GM12892 (cell line): Measurements from ENCODE around the gene RNF4.

Source experiments
- POLR2A ChIP-seq: IDR thresholded peaks from 2 replicates; pipeline ENCODE4 v1.6.1; 2011; ENCODE audit warnings: low read depth, low read length, control low read depth
- POLR2AphosphoS5 ChIP-seq: IDR thresholded peaks from 2 replicates; pipeline ENCODE4 v1.6.1; 2011; ENCODE audit warnings: low read depth, low read length, control low read depth
- TAF1 ChIP-seq: IDR thresholded peaks from 2 replicates; pipeline ENCODE4 v1.6.1; 2011; ENCODE audit warnings: low read depth, mild to moderate bottlenecking, control low read depth, low read length, borderline replicate concordance

DNA sequence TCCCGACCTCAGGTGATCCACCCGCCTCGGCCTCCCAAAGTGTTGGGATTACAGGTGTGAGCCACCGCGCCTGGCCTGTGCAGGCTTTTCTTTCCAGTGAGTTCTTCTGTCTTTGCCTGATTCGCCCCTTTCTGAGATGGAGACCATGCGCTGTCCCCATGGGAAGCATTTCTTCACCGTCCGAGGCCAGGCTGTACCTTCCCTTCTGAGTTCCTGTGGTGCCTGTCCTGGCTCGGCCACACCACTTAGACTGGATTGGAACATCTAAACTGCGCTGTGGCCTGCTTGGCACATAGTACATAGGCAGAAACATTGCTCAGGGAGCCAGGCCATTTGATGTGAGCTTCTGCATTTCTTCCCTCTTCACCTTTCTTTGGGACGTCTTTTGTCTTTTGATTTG is 91.3 kb downstream of the RNF4 start:
- TF ChIP-seq POLR2A: no peak
- no peak for TF ChIP-seq TAF1
- TF ChIP-seq POLR2AphosphoS5: no peak
